Activated naive CD4-positive, alpha-beta T cell treated with anti-CD3 and anti-CD28 coated beads for 36 hours (primary cell): ENCODE data around the gene NHSL2. TPM values are rescaled to one million over a fixed set of nuclear protein-coding genes. Genes with fewer than 3 reads are reported as not detected.
A peak's percentile ranks its signal among the peaks of the same experiment; 100 is the strongest.

ENCODE experiments used
- CTCF ChIA-PET: fragments of 350-600 bp; sonication (Branson Sonifier 250); formaldehyde crosslinking; loops from one replicate; lab custom pipeline; 2021; ENCODE audit warnings: antibody characterized with exemption; lab: Charles Lee
- DNase-seq: peaks from one replicate; pipeline ENCODE4 v3.0.0-alpha.2; 2020
- H3K27ac Mint-ChIP-seq: one replicate; pipeline ENCODE4 v1.8.0; 2021; ENCODE audit warnings: mild to moderate bottlenecking, mixed read lengths
- H3K27me3 Mint-ChIP-seq: one replicate; pipeline ENCODE4 v1.8.0; 2021; ENCODE audit warnings: low read depth, mixed read lengths
- H3K36me3 Mint-ChIP-seq: one replicate; pipeline ENCODE4 v1.8.0; 2021; ENCODE audit warnings: low read depth, mixed read lengths
- H3K4me1 Mint-ChIP-seq: one replicate; pipeline ENCODE4 v1.8.0; 2021; ENCODE audit warnings: low read depth, mixed read lengths
- H3K4me3 Mint-ChIP-seq: one replicate; pipeline ENCODE4 v1.8.0; 2021; ENCODE audit warnings: mild to moderate bottlenecking, moderate library complexity, mixed read lengths
- H3K9me3 Mint-ChIP-seq: one replicate; pipeline ENCODE4 v1.8.0; 2021; ENCODE audit warnings: mixed read lengths
- intact Hi-C: fragments of 100-400 bp; cut with micrococcal nuclease; formaldehyde crosslinking; loops from one replicate; pipeline ENCODE4 v1.15.1; 2023
- total RNA-seq, 2 experiments: library from RNA; stranded (reverse); gene quantifications; one replicate each; pipeline ENCODE4 v1.2.3, GENCODE V29; 2021

NHSL2 gene
- total RNA-seq, 2 experiments from 2014 or later = 0.10 to 0.41 TPM

DNA sequence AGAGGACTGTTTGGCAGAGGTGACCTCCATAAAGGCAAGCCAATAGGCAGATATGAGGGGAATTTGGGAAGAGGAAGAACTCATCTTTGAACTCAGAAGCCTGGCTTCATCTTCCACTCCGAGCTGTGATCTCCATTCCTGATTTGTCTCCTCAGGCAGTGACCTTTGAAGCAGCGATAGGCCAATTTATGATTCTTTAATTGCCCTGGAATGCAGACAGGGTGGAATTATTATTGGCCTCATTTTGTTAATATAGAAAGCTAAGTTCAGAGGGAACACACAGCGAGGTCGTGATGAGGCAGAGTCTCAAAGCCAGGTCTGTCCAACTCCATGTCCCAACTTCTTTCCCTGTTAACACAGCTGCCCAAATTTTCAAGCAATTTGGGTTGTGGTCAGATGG is 204.2 kb downstream of the NHSL2 start:
- H3K27ac Mint-ChIP-seq = no peak overlapping the region
- intact Hi-C loops = no loop called here
- no peaks in the 10 kb centered on the region for H3K9me3 Mint-ChIP-seq
- CTCF ChIA-PET = interaction anchor here (1.2 kb wide), 1 partner anchor 12 kb away, joined by 3 read pairs; no protein-coding TSS in a partner anchor
- H3K4me1 Mint-ChIP-seq = no peaks in the 10 kb centered on the region
- H3K36me3 Mint-ChIP-seq = no peaks in the 10 kb centered on the region
- no peak for DNase-seq
- H3K27me3 Mint-ChIP-seq = no peaks in the 10 kb centered on the region
- no peak overlapping the region for H3K4me3 Mint-ChIP-seq

DNA sequence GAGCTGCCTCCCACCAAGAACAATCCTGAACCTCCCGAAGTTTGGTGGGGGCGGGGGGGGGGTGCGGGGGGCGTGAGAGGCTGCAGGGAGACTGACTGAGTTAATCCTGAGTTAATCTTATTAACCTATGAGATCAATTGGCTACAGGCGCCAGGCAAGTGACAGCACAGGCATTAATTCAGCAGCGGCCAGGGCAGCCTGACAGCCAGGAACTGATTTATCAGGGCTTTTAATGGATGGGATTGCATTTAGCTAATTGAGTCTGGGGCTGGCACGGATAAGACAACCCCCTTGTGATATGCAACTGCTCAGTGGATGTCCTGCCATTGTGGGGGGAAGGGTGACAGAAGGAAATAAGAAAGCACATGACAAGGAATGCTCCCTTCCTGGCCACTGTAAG is 204.7 kb downstream of the NHSL2 start:
- H3K27ac Mint-ChIP-seq = no peak overlapping the region
- no peak overlapping the region for H3K4me3 Mint-ChIP-seq
- intact Hi-C loops = no loop called here
- no peaks in the 10 kb centered on the region for H3K36me3 Mint-ChIP-seq
- H3K4me1 Mint-ChIP-seq = no peaks in the 10 kb centered on the region
- no peaks in the 10 kb centered on the region for H3K27me3 Mint-ChIP-seq
- CTCF ChIA-PET = interaction anchor here (0.5 to 1.2 kb wide), 3 partner anchors 12 to 372 kb away, joined by 3 to 4 read pairs (median 3); no protein-coding TSS in a partner anchor
- H3K9me3 Mint-ChIP-seq = no peaks in the 10 kb centered on the region
- DNase-seq = no peak

- H3K36me3 Mint-ChIP-seq = no peaks in the 10 kb centered on the region
- H3K9me3 Mint-ChIP-seq = no peaks in the 10 kb centered on the region
- CTCF ChIA-PET = interaction anchor here (0.6 kb wide), 1 partner anchor 155 kb away, joined by 3 read pairs; no protein-coding TSS in a partner anchor
- H3K4me3 Mint-ChIP-seq = no peak overlapping the region
- no peak overlapping the region for H3K27ac Mint-ChIP-seq
- no peak for DNase-seq
- H3K27me3 Mint-ChIP-seq = peaks cover under 1% of the 10 kb centered on the region
- intact Hi-C loops = no loop called here
- H3K4me1 Mint-ChIP-seq = peaks cover 9% of the 10 kb centered on the region
Observed at GRCh38 chrX:72117636-72118210, 207.1 kb downstream of the NHSL2 start.

DNA sequence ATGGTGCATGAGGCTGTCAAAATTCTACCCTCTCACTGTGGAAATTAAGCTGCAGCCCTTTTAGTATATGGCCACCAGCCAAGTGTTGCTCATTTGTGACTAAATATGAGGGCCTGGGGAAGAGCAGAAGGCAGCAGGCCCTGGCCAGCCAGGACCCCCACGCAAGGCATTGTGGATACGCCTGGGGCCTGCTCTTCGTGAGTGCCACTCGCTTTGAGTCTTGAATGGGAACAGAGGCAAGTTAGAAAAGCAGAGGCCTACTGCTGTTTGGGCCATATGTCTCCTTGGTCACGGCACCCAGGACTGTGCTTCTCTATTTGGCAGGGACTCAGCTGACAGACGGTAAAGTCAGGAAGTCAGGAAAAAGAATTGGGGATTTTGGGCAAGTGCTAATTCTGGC is 210.2 kb downstream of the NHSL2 start:
- DNase-seq = no peak
- no peaks in the 10 kb centered on the region for H3K36me3 Mint-ChIP-seq
- CTCF ChIA-PET = no interaction called here
- H3K4me3 Mint-ChIP-seq = no peak overlapping the region
- no peaks in the 10 kb centered on the region for H3K9me3 Mint-ChIP-seq
- intact Hi-C loops = loop anchor here (2.0 kb wide), 1 partner anchor 20 kb away; no protein-coding TSS in a partner anchor
- H3K27me3 Mint-ChIP-seq = peaks cover 3% of the 10 kb centered on the region
- H3K4me1 Mint-ChIP-seq = peaks cover 9% of the 10 kb centered on the region
- no peak overlapping the region for H3K27ac Mint-ChIP-seq

DNA sequence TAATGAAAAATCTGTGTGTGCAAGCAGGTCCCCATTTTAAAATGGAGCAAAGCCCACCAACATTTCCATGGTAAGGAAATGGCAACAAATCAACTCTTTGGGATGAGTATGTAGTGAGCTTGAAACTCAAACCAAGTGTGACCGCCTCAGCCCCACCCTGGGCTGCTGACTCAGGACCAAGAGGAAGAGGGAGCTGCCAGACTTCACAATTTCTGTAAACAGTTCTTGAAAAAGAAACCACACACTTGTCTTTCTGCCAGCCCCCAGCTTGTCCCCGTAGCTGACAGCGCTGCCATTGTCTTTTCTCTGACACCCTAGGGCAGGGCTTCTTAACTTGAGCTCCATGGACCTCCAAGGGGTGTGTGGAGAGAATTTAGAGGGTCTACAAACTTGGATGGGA is 210.7 kb downstream of the NHSL2 start:
- DNase-seq = peak; percentile 51
- no peak overlapping the region for H3K27ac Mint-ChIP-seq
- CTCF ChIA-PET = interaction anchor here (1.1 kb wide), 1 partner anchor 103 kb away, joined by 3 read pairs; no protein-coding TSS in a partner anchor
- no peaks in the 10 kb centered on the region for H3K9me3 Mint-ChIP-seq
- intact Hi-C loops = loop anchor here (2.0 kb wide), 1 partner anchor 21 kb away; no protein-coding TSS in a partner anchor
- H3K4me3 Mint-ChIP-seq = no peak overlapping the region
- peaks cover 9% of the 10 kb centered on the region for H3K4me1 Mint-ChIP-seq
- no peaks in the 10 kb centered on the region for H3K36me3 Mint-ChIP-seq
- peaks cover 3% of the 10 kb centered on the region for H3K27me3 Mint-ChIP-seq

DNA sequence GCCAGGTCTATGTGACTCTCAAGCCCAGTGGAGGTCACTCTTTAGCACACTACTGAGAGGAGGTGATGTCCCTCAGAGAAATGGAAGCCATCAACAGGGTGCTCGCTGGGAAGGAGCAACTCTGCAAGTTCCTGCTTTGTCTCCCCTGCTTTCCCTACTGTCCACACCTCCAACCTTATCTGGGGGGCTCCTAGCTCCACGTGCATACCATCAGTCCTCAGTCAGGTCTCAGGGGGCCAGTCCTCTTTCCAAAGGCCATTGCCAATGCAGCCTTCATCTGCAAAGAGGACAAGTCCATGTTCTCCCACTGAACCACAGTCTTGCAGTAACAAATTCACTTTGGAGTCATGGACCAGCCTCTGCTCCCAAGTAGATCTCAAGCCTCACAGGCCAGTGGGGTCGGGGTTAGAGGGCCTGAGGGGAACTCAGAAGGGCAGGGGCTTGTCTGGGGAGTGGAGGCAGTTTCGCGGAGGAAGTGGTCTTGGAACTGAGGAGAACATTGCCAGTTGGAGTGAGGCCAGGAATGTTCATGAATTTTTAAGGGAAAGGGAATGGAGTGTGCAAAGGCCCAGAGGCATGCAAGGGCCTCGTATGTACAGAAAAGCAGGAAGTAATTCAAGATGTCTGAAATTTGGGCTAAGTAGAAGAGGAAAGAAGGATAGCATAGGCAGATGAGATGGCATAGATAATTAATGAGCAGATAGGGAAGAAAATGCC is 212.1 kb downstream of the NHSL2 start:
- Mint-ChIP-seq H3K27me3 (peaks cover 4% of the 10 kb centered on the region), H3K4me3 (no peak overlapping the region), H3K27ac (no peak overlapping the region), H3K9me3 (no peaks in the 10 kb centered on the region), H3K36me3 (no peaks in the 10 kb centered on the region), H3K4me1 (peaks cover 9% of the 10 kb centered on the region)
- no peak for DNase-seq
- CTCF ChIA-PET = interaction anchor here (1.1 kb wide), 1 partner anchor 105 kb away, joined by 3 read pairs; no protein-coding TSS in a partner anchor
- intact Hi-C loops = no loop called here

DNA sequence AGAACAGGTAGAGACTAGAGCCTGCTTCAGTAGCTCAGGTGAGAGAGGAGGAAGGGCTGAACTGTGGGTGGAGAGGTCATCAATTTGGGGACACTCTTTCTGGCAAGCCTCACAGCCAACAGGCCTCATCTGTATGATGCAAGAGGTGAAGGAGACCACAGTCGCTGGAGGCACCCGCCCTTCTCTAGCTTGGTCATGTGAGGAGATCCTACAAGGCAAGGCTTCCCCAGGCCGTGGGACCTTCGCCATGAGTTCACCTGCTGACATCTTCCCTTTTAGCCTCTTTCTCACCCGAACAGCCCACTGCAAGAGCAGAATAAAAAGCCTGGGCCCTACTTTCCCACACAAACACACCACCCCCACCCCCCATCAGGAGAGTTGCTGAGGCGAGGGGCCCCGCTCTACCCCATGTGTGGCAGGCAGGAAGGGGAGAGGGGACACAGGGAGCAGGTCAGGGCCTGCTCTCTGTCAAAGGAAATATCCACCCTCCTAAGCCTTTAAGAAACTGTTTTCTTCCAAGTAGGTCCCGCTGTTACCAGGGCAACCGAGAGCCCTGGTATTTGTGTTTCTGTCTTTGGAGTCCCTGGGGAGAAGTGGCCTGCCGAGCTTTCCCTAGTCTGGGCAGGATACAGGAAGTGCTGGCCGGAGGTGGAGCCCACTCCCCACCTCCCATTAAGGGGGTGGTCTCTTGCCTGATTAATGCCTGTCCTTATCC is 213.0 kb downstream of the NHSL2 start:
- DNase-seq = no peak
- H3K36me3 Mint-ChIP-seq = no peaks in the 10 kb centered on the region
- peaks cover 4% of the 10 kb centered on the region for H3K27me3 Mint-ChIP-seq
- intact Hi-C loops = no loop called here
- CTCF ChIA-PET = interaction anchor here (1.5 kb wide), 2 partner anchors 104 to 124 kb away, joined by 3 to 5 read pairs; no protein-coding TSS in a partner anchor
- peaks cover 9% of the 10 kb centered on the region for H3K4me1 Mint-ChIP-seq
- no peak overlapping the region for H3K4me3 Mint-ChIP-seq
- H3K9me3 Mint-ChIP-seq = no peaks in the 10 kb centered on the region
- H3K27ac Mint-ChIP-seq = no peak overlapping the region

DNA sequence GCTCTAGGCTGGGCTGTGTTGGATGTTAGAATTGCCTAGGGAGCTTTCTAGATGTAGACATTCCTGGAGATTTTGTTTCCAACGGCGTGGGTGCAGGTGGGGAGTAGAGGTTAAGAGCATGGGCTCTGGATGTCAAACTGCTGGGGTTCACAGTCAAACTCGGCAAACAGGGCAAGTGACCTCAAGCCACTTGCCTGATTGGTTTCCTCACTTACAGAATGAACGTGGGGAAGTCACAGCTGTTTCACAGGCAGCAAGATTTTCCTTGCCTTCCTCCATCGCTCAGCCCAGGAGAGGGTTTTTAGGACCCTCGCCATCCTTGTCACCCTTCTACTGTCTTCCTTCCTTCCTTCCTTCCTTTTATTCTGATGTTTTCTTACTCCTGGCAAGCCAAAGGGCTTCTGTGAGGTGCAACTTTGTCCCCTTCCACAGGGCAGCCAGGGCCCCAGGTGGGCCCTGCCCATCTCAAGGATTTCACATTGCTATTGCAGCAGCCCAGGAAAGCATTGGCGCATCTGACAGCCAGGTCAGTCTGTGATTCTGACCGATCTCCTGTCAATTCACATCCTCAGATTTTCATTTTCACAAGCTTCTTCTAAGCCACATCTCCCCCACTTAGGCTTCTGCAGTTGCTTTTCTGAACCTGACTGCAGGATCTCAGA is 214.0 kb downstream of the NHSL2 start:
- CTCF ChIA-PET = interaction anchor here (0.9 to 1.5 kb wide), 3 partner anchors 105 to 125 kb away, joined by 3 to 5 read pairs (median 4); no protein-coding TSS in a partner anchor
- Mint-ChIP-seq H3K27ac (no peak overlapping the region), H3K36me3 (no peaks in the 10 kb centered on the region), H3K4me1 (peaks cover 9% of the 10 kb centered on the region), H3K27me3 (peaks cover 9% of the 10 kb centered on the region), H3K9me3 (no peaks in the 10 kb centered on the region), H3K4me3 (no peak overlapping the region)
- intact Hi-C loops = loop anchor here (5.0 kb wide), 2 partner anchors 58 to 267 kb away; partner anchors contain the start of gene PIN4
- no peak for DNase-seq

GRCh38 chrX:72125331-72126047 is 214.8 kb downstream of the NHSL2 start:
- Mint-ChIP-seq H3K27me3 (peaks cover 16% of the 10 kb centered on the region), H3K36me3 (no peaks in the 10 kb centered on the region), H3K4me3 (no peak overlapping the region), H3K9me3 (no peaks in the 10 kb centered on the region), H3K27ac (no peak overlapping the region), H3K4me1 (peaks cover 9% of the 10 kb centered on the region)
- DNase-seq = no peak
- CTCF ChIA-PET = interaction anchor here (0.7 to 3.0 kb wide), 8 partner anchors 104 to 129 kb away, joined by 3 to 21 read pairs (median 4); no protein-coding TSS in a partner anchor
- intact Hi-C loops = loop anchor here (1.0 to 5.0 kb wide), 7 partner anchors 57 to 455 kb away; partner anchors contain the start of genes NHSL2 and PIN4

DNA sequence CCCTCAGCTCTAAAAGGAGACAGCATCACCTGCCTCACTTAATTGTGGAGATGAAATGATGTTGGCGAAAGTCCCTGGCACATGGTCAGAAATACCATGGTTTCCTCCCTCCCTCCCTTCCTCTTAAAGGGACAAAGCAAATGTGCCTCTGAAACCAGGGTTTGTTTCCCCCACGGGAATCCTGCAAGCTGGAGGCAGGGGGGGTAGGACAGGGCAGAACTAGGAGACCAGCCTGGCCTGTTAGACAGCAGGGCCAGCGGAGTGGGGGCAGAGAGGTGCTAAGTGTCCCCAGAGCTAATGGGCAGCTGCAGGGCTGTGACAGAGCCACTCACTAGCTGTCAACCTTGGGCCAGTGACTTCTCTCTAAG is 215.4 kb downstream of the NHSL2 start:
- peaks cover 19% of the 10 kb centered on the region for H3K27me3 Mint-ChIP-seq
- CTCF ChIA-PET = interaction anchor here (0.6 to 3.0 kb wide), 9 partner anchors 10 to 129 kb away, joined by 3 to 21 read pairs (median 4); no protein-coding TSS in a partner anchor
- no peaks in the 10 kb centered on the region for H3K9me3 Mint-ChIP-seq
- intact Hi-C loops = loop anchor here (1.0 to 5.0 kb wide), 7 partner anchors 56 to 456 kb away; partner anchors contain the start of genes NHSL2 and PIN4
- H3K4me3 Mint-ChIP-seq = no peak overlapping the region
- DNase-seq = no peak
- H3K4me1 Mint-ChIP-seq = peaks cover 7% of the 10 kb centered on the region
- no peak overlapping the region for H3K27ac Mint-ChIP-seq
- no peaks in the 10 kb centered on the region for H3K36me3 Mint-ChIP-seq
